GM18951 (cell line): ENCODE results near the gene ASPRV1.
"Not testable (repeated sequence)": the region's sequence is repeated elsewhere in the genome, so short reads cannot be mapped to it uniquely, and the experiment has no call there.

Experiments used
- POLR2A ChIP-seq: IDR thresholded peaks from 4 replicates; pipeline ENCODE4 v1.6.1; 2011; ENCODE audit warnings: mild to moderate bottlenecking; ENCODE audit not compliant: insufficient read length, insufficient read depth; ENCODE audit errors: extremely low read depth
- in situ Hi-C: fragments of 300-500 bp; cut with MboI; formaldehyde crosslinking; loops from one replicate; pipeline ENCODE4 v1.12.0; 2022; ENCODE audit warnings: low sequenced_read_pairs, mixed read lengths, inconsistent platforms; ENCODE audit not compliant: unreplicated experiment

ASPRV1 gene

GRCh38 chr2:69964353-69964841 lies 3.0 kb upstream of the ASPRV1 start:
- in situ Hi-C loops = no loop called here
- no peak for TF ChIP-seq POLR2A

GRCh38 chr2:69962986-69963730 lies 1.7 kb upstream of the ASPRV1 start:
- no peak for TF ChIP-seq POLR2A
- in situ Hi-C loops = no loop called here

- in situ Hi-C loops = no loop called here
- no peak for TF ChIP-seq POLR2A
Observed at GRCh38 chr2:69960821-69961220, 610 bp downstream of the ASPRV1 start.

- TF ChIP-seq POLR2A = no peak
Observed at GRCh38 chr2:69959425-69959824, 2.0 kb downstream of the ASPRV1 start.

GRCh38 chr2:69958480-69958879 lies 3.0 kb downstream of the ASPRV1 start:
- in situ Hi-C loops = no loop called here
- no peak for TF ChIP-seq POLR2A

More at GRCh38 chr2:69959425-69959824, 2.0 kb downstream of the ASPRV1 start:
- in situ Hi-C loops = no loop called here

GRCh38 chr2:69957965-69958364 lies 3.5 kb downstream of the ASPRV1 start:
- no peak for TF ChIP-seq POLR2A
- in situ Hi-C loops = no loop called here

- TF ChIP-seq POLR2A = no peak
- in situ Hi-C loops = no loop called here
Observed at GRCh38 chr2:69956475-69956979, 4.9 kb downstream of the ASPRV1 start.

- in situ Hi-C loops = no loop called here
Observed at GRCh38 chr2:69955029-69955428, 6.4 kb downstream of the ASPRV1 start.

GRCh38 chr2:69954084-69954483 lies 7.3 kb downstream of the ASPRV1 start:
- in situ Hi-C loops = no loop called here

More at GRCh38 chr2:69955029-69955428, 6.4 kb downstream of the ASPRV1 start:
- no peak for TF ChIP-seq POLR2A

GRCh38 chr2:69952336-69953115 lies 8.9 kb downstream of the ASPRV1 start:
- TF ChIP-seq POLR2A = no peak
- in situ Hi-C loops = no loop called here

More at GRCh38 chr2:69954084-69954483, 7.3 kb downstream of the ASPRV1 start:
- no peak for TF ChIP-seq POLR2A

GRCh38 chr2:69950671-69951070 lies 10.8 kb downstream of the ASPRV1 start:
- in situ Hi-C loops = not testable (repeated sequence)

- no peak for TF ChIP-seq POLR2A
Observed at GRCh38 chr2:69950241-69950640, 11.2 kb downstream of the ASPRV1 start.

GRCh38 chr2:69948963-69949645 lies 12.3 kb downstream of the ASPRV1 start:
- in situ Hi-C loops = no loop called here
- no peak for TF ChIP-seq POLR2A

More at GRCh38 chr2:69950241-69950640, 11.2 kb downstream of the ASPRV1 start:
- in situ Hi-C loops = no loop called here
